SK-N-MC (cell line): Measurements from ENCODE around the gene CAMK2G.
A peak's percentile ranks its signal among the peaks of the same experiment; 100 is the strongest.

Experiments used
- DNase-seq: peaks from one replicate; pipeline ENCODE4 v3.0.0-alpha.2; 2011; ENCODE audit warnings: low read depth, low spot score
- H3K27ac ChIP-seq: fragments of 200-600 bp; sonication (generic); 2 replicates; pipeline ENCODE4 v1.5.1; 2016; ENCODE audit warnings: mixed run types
- H3K36me3 ChIP-seq: fragments of 200-600 bp; sonication (generic); 2 replicates; pipeline ENCODE4 v1.6.1; 2017; ENCODE audit warnings: antibody characterized with exemption, low read length, mixed read lengths; ENCODE audit not compliant: insufficient read depth
- H3K4me3 ChIP-seq: fragments of 200-600 bp; sonication (generic); 2 replicates; pipeline ENCODE4 v1.5.1; 2016
- H3K9ac ChIP-seq: fragments of 200-600 bp; sonication (generic); 2 replicates; pipeline ENCODE4 v1.8.0; 2017; ENCODE audit warnings: mixed run types, mixed read lengths; ENCODE audit not compliant: insufficient read length
- H3K9me3 ChIP-seq: fragments of 200-600 bp; sonication (generic); 2 replicates; pipeline ENCODE4 v1.6.1; 2017; ENCODE audit warnings: low read depth, mild to moderate bottlenecking, antibody characterized with exemption, low read length, moderate library complexity, mixed read lengths
- EZH2 ChIP-seq: fragments of 200-600 bp; sonication (generic); IDR thresholded peaks from one replicate; pipeline ENCODE4 v1.6.1; 2017; ENCODE audit warnings: antibody characterized with exemption
- FOXP2 ChIP-seq: optimal IDR thresholded peaks from 2 replicates; pipeline ENCODE3; 2011; ENCODE audit warnings: mild to moderate bottlenecking, moderate library complexity; ENCODE audit not compliant: insufficient read depth; ENCODE audit errors: extremely low read length, control extremely low read depth
- POLR2AphosphoS5 ChIP-seq: IDR thresholded peaks from 2 replicates; pipeline ENCODE4 v1.6.1; 2012; ENCODE audit warnings: mild to moderate bottlenecking, low read depth, low read length, borderline replicate concordance

CAMK2G gene

DNA sequence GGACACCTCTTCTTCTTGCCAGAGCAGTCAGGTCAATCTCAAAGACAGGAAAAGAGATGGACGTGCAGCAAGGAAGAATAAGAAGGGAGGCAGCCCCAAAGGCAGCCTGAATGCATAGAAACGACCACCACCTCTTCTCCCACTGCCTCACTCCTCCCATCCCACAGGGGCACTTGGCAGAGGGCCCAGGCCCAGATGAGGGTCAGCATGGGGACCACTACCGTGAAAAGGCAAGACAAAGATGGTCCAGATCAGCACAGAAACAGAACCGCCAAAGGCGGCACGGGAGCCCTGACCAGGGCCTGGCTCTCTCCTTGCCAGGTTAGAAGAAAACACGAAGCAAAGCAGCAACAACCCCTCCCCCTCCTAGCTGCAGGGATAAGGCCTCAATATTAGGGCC, 61.0 kb downstream of the CAMK2G start:
- Histone ChIP-seq H3K4me3 (no peak overlapping the region), H3K9ac (no peak overlapping the region), H3K27ac (no peak overlapping the region), H3K9me3 (no peaks in the 10 kb centered on the region), H3K36me3 (no peaks in the 10 kb centered on the region)
- DNase-seq = no peak
- no peak for TF ChIP-seq POLR2AphosphoS5
- no peak for TF ChIP-seq FOXP2
- TF ChIP-seq EZH2 = no peak

DNA sequence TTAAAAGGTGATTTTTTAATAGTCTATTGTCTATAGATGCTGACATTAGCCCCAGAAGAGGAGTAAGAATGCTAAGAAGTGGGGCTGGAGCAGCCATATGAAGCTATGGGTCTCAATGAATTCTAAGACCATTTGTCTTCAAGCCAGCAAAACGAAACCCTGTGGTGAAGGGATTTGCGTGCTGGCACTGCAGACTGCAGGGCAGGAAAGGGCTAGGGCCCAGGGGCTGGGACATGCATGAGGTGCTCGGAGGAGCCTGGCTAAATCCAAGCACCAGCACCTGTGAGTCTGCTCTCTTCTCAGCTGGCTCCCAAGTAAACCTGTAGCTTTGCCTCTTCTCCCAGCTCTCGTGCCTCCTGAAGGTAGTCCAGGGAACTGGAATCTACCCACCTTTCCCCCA, 61.7 kb downstream of the CAMK2G start:
- no peak overlapping the region for H3K4me3 ChIP-seq
- no peaks in the 10 kb centered on the region for H3K9me3 ChIP-seq
- no peak overlapping the region for H3K27ac ChIP-seq
- no peaks in the 10 kb centered on the region for H3K36me3 ChIP-seq
- TF ChIP-seq EZH2 (no peak), FOXP2 (no peak), POLR2AphosphoS5 (no peak)
- no peak overlapping the region for H3K9ac ChIP-seq
- no peak for DNase-seq

DNA sequence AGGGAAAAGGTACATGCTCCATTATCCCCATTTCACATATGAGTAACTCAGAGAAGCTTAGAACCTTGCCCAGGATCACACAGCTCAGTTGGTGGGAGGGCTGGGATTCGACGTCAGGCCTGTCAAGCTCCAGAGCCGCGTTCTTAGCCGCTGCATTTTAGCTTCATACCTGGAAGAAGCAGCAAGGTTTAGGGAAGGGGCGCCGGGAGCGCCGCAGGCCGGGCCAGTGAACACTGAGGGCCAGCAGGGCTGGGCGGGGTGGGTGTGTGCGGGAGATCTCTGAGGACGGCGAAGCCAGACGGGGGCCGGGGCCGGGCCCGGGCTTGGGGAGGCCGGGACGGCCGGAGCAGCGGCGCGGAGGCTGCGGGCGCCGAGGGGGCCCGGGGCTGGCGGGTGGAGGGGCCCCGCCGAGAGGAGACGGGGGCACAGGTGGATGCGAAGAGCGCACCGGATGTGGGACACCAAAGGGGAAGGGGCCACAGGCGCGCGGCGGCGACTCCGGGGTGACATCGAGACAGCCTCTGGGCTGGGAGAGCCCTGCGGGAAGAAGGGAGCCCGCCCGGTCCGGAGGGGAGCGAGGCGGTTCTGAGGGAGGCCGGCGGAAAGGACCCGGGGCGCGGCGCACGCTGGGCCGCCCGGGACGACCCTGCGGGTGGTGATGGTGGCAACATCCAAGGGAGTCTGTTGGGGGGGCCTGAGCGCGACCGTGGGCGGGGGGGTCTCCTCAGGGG, 63.5 kb downstream of the CAMK2G start:
- Histone ChIP-seq H3K4me3 (peak overlapping the region; percentile 78), H3K27ac (no peak overlapping the region), H3K9ac (peak overlapping the region; percentile 64), H3K9me3 (no peaks in the 10 kb centered on the region), H3K36me3 (no peaks in the 10 kb centered on the region)
- no peak for DNase-seq
- TF ChIP-seq POLR2AphosphoS5 = no peak
- no peak for TF ChIP-seq FOXP2
- no peak for TF ChIP-seq EZH2

DNA sequence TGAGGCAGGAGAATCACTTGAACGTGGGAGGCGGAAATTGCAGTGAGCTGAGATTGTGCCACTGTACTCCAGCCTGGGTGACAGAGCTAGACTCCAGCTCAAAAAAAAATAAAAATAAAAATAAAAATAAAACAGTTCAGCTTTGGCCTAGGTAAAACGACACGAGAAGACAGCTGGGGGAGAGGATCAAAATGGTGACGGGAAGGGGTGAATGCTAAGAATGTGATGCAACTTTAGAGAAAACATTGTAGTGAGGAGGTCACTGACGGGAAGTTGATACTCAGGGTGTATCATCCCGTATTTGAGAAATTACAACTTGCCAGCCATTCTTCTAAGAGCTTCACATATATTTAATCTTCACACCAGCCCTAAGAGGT, 64.0 kb downstream of the CAMK2G start:
- no peak overlapping the region for H3K27ac ChIP-seq
- H3K9me3 ChIP-seq = no peaks in the 10 kb centered on the region
- H3K36me3 ChIP-seq = no peaks in the 10 kb centered on the region; the same call in 1 of the 2 replicates
- TF ChIP-seq POLR2AphosphoS5 (no peak), FOXP2 (no peak), EZH2 (no peak)
- no peak for DNase-seq
- no peak overlapping the region for H3K9ac ChIP-seq
- peak overlapping the region; percentile 78 for H3K4me3 ChIP-seq

DNA sequence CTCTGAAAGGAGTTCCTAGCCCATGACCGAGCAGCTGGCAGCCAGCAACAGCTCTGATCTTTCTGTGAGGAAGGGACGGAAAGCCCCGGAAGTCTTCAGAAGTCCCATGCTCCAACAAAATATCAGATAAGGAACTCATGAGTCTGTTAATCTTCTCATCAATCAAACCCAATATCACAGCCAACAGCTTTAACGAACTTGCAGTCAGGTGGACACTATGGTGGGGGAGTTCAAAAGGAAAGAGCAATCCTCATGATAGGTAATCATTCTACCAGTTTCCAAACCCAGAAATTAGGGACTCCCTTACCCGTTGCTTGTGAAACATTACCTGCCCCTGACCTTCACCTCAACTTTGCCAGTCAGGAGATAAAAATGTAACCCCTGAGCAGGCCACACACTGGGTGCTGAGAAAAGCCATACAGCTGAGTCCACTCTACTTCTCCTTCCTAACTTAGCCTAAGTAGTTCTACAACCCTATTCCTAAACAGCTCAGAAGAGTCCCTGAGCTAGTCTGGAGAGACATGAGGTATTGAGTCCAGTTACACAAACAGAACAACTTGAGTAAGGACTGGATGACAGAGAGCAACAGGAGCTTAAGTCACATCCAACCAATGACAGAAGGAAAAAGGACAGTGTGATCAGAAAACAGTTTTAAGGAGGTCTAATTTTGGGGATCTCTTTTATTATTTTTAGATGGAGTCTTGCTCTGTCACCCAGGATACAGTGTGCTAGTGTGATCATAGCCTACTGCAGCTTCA, 65.1 kb downstream of the CAMK2G start:
- H3K36me3 ChIP-seq = no peaks in the 10 kb centered on the region; the same call in 1 of the 2 replicates
- TF ChIP-seq FOXP2 = no peak
- TF ChIP-seq POLR2AphosphoS5 = no peak
- no peak for TF ChIP-seq EZH2
- H3K4me3 ChIP-seq = no peak overlapping the region
- no peaks in the 10 kb centered on the region for H3K9me3 ChIP-seq
- DNase-seq = no peak
- no peak overlapping the region for H3K9ac ChIP-seq
- H3K27ac ChIP-seq = no peak overlapping the region

DNA sequence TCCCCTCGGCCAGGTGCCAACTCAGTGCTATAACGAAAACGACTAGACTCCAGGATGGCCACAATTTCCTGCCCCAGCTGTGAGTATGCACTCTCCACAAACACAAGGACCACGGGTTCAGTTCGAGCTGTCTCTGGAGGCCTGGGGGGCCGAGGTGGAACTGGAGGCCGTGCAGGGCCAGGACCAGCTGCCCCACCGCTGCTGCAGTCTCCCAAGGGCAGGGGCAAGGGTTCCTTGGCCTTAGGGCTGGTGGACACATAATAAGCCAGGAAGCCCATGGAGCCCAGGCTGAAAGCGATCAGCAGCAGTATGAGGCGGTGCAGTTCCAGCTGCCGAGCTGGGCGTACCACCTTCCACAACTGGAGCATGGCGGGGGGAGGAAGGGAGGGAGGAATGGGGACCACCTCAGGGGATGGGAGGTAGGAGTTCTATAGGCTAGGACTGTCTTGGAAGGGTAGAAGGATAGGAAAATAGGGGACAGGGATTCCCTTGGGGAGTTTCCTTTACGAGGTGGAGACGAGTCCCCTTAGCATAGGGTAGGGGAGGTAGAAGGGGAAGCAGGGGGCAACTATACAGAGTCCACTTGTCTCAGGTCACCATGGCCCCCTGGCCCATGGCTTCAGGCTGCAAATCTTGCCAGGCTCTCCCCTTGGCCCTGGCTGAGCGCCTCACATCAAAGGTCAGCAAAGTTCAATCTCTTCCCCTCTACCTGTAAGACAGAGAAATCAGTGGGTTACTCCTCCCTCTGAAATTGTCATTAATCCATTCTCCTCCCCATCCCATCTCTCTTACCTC, 66.1 kb downstream of the CAMK2G start:
- no peak for TF ChIP-seq FOXP2
- TF ChIP-seq POLR2AphosphoS5 = no peak
- no peak for TF ChIP-seq EZH2
- no peak for DNase-seq
- H3K9ac ChIP-seq = no peak overlapping the region
- no peaks in the 10 kb centered on the region for H3K9me3 ChIP-seq
- H3K27ac ChIP-seq = no peak overlapping the region
- no peaks in the 10 kb centered on the region; the same call in 1 of the 2 replicates for H3K36me3 ChIP-seq
- no peak overlapping the region for H3K4me3 ChIP-seq

DNA sequence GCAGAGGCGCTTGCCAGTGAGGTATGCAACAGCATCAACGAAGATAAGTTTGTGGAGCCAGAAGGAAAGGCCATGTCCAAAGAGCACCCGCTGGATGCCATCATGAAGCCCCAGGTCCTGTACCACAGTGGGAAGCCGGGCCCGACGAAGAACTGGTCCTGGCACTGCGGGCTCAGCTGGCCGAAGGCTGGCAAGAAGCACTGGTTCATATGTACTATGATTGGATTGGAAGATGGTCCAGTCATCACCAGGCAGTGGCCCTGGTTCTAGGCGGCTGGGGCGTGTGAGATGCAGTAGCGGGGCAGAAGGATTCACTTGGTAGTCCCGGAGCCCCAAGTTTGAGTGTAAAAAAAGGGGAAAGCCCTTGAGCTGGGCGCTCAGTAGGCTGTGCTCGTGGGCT, 66.9 kb downstream of the CAMK2G start:
- Histone ChIP-seq H3K36me3 (no peaks in the 10 kb centered on the region; the same call in 1 of the 2 replicates), H3K27ac (no peak overlapping the region), H3K4me3 (no peak overlapping the region), H3K9me3 (no peaks in the 10 kb centered on the region), H3K9ac (no peak overlapping the region)
- DNase-seq = no peak
- no peak for TF ChIP-seq POLR2AphosphoS5
- TF ChIP-seq FOXP2 = no peak
- no peak for TF ChIP-seq EZH2
